ENCODE measurements around the gene ZNF221.

The ZNF221 gene

DNA sequence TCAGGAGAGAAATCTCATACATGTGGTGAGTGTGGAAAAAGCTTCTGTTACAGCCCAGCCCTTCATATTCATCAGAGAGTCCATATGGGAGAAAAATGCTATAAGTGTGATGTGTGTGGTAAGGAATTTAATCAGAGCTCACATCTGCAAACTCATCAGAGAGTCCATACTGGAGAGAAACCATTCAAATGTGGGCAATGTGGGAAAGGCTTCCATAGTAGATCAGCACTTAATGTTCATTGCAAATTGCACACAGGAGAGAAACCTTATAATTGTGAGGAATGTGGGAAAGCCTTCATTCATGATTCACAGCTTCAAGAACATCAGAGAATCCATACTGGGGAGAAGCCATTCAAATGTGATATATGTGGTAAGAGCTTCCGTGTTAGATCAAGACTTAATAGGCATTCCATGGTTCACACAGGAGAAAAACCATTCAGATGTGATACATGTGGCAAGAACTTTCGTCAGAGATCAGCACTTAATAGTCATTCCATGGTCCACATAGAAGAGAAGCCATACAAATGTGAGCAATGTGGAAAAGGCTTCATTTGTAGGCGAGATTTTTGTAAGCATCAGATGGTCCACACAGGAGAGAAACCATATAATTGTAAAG lies 15.2 kb downstream of the ZNF221 start:
- H4K20me1 ChIP-seq (ENCODE audit: control insufficient read depth, insufficient read depth, low read depth, low read length): no peaks in the 10 kb centered on the region
- no peaks in the 10 kb centered on the region for H3K79me2 ChIP-seq (ENCODE audit: control insufficient read depth, low read length)
- H3K9me3 ChIP-seq (ENCODE audit: control insufficient read depth, insufficient read depth, low read length): peaks cover 32% of the 10 kb centered on the region; the same call in 1 of the 2 replicates
- no peak overlapping the region for H3K4me3 ChIP-seq (ENCODE audit: low read length)
- no peak overlapping the region for H3K27ac ChIP-seq (ENCODE audit: low read depth, low read length)
- H3K4me1 ChIP-seq (ENCODE audit: control insufficient read depth, low read length): no peaks in the 10 kb centered on the region
- TF ChIP-seq, protein P1, sequence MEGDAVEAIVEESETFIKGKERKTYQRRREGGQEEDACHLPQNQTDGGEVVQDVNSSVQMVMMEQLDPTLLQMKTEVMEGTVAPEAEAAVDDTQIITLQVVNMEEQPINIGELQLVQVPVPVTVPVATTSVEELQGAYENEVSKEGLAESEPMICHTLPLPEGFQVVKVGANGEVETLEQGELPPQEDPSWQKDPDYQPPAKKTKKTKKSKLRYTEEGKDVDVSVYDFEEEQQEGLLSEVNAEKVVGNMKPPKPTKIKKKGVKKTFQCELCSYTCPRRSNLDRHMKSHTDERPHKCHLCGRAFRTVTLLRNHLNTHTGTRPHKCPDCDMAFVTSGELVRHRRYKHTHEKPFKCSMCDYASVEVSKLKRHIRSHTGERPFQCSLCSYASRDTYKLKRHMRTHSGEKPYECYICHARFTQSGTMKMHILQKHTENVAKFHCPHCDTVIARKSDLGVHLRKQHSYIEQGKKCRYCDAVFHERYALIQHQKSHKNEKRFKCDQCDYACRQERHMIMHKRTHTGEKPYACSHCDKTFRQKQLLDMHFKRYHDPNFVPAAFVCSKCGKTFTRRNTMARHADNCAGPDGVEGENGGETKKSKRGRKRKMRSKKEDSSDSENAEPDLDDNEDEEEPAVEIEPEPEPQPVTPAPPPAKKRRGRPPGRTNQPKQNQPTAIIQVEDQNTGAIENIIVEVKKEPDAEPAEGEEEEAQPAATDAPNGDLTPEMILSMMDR (IDR thresholded peaks at IDR 0.05; ENCODE audit: low read depth, low read length, poor library complexity, severe bottlenecking): no peak
- TF ChIP-seq EZH2phosphoT487 (IDR thresholded peaks at IDR 0.05; ENCODE audit: borderline replicate concordance, low read length): no peak
- no peak overlapping the region for H3K4me2 ChIP-seq (ENCODE audit: low read length)
- H3K9me2 ChIP-seq (replicated peaks; ENCODE audit: control insufficient read depth, low read length): no peaks in the 10 kb centered on the region
- no peaks in the 10 kb centered on the region for H3K27me3 ChIP-seq (ENCODE audit: control insufficient read depth, low read length)
- H3F3A ChIP-seq (ENCODE audit: control insufficient read depth, insufficient read depth): no peaks in the 10 kb centered on the region
- H3K36me3 ChIP-seq (ENCODE audit: control insufficient read depth, low read length): no peaks in the 10 kb centered on the region

DNA sequence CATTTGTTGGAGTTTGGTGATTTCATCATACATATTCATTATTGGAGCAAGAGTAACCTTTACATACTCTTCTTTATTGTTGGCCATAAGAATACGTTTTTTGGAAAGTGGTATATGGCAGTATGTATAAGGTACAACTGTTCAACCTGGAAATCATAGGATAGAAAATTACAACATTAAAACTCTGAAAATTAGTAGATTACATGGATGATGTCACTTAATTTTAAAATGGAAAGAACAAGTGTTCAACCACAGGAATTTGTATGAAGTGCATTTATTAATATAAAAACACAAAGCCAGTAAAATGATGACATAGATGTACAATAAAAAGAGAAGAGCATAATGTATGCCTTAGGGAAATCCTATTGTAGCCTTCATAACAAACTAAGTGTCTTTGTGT lies 25.7 kb downstream of the ZNF221 start:
- Histone ChIP-seq H3K27ac (ENCODE audit: low read depth, low read length) (no peak overlapping the region), H3K9me3 (ENCODE audit: control insufficient read depth, insufficient read depth, low read length) (no peaks in the 10 kb centered on the region), H3K4me3 (ENCODE audit: low read length) (no peak overlapping the region), H4K20me1 (ENCODE audit: control insufficient read depth, insufficient read depth, low read depth, low read length) (no peaks in the 10 kb centered on the region), H3K79me2 (ENCODE audit: control insufficient read depth, low read length) (no peaks in the 10 kb centered on the region), H3K4me2 (ENCODE audit: low read length) (no peak overlapping the region), H3K36me3 (ENCODE audit: control insufficient read depth, low read length) (no peaks in the 10 kb centered on the region), H3F3A (ENCODE audit: control insufficient read depth, insufficient read depth) (no peaks in the 10 kb centered on the region), H3K27me3 (ENCODE audit: control insufficient read depth, low read length) (no peaks in the 10 kb centered on the region), H3K9me2 (replicated peaks; ENCODE audit: control insufficient read depth, low read length) (no peaks in the 10 kb centered on the region), H3K4me1 (ENCODE audit: control insufficient read depth, low read length) (no peaks in the 10 kb centered on the region)
- no peak for TF ChIP-seq EZH2phosphoT487 (IDR thresholded peaks at IDR 0.05; ENCODE audit: borderline replicate concordance, low read length)
- TF ChIP-seq, protein P1 (IDR thresholded peaks at IDR 0.05; ENCODE audit: low read depth, low read length, poor library complexity, severe bottlenecking): no peak

DNA sequence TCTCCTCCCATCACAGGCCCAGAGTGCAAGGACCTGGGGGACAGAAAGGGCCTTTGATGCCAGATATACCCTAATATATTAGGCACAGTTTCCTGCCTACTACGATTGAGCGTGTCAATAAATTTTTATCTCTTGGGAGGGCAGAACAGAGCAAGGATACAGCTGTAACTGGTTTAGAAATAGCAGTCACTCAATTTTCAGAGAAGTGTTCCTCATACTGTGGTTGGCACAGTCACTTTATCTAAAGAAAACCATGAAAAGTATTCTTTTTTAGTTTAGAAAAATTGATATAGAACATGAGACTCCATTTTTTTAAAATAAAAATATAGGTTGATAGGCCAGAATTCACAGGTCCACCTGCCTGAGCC lies 32.5 kb downstream of the ZNF221 start:
- Histone ChIP-seq H3F3A (ENCODE audit: control insufficient read depth, insufficient read depth) (no peaks in the 10 kb centered on the region), H3K4me1 (ENCODE audit: control insufficient read depth, low read length) (no peaks in the 10 kb centered on the region; the same call in 1 of the 2 replicates), H3K4me2 (ENCODE audit: low read length) (peak overlapping the region; percentile 55), H3K9me3 (ENCODE audit: control insufficient read depth, insufficient read depth, low read length) (0 out of 2 replicates have a peak, but pooled peaks cover 3% of the 10 kb centered on the region), H3K79me2 (ENCODE audit: control insufficient read depth, low read length) (no peaks in the 10 kb centered on the region), H3K9me2 (replicated peaks; ENCODE audit: control insufficient read depth, low read length) (no peaks in the 10 kb centered on the region), H3K4me3 (ENCODE audit: low read length) (no peak overlapping the region; the same call in 1 of the 2 replicates), H3K36me3 (ENCODE audit: control insufficient read depth, low read length) (no peaks in the 10 kb centered on the region), H3K27ac (ENCODE audit: low read depth, low read length) (no peak overlapping the region), H3K27me3 (ENCODE audit: control insufficient read depth, low read length) (no peaks in the 10 kb centered on the region), H4K20me1 (ENCODE audit: control insufficient read depth, insufficient read depth, low read depth, low read length) (no peaks in the 10 kb centered on the region)
- no peak for TF ChIP-seq EZH2phosphoT487 (IDR thresholded peaks at IDR 0.05; ENCODE audit: borderline replicate concordance, low read length)
- TF ChIP-seq, protein P1 (IDR thresholded peaks at IDR 0.05; ENCODE audit: low read depth, low read length, poor library complexity, severe bottlenecking): no peak

Measured in DOHH2 (cell line).